NT2/D1 (cell line): ENCODE results near the gene BMAL1.

Experiments used
- SUZ12 ChIP-seq: IDR thresholded peaks from 2 replicates; pipeline ENCODE4 v1.6.1; 2011; ENCODE audit not compliant: insufficient read length, insufficient read depth; ENCODE audit errors: extremely low read depth
- YY1 ChIP-seq: IDR thresholded peaks from 2 replicates; pipeline ENCODE4 v1.6.1; 2011; ENCODE audit not compliant: insufficient read length, insufficient read depth
- ZNF274 ChIP-seq: IDR thresholded peaks from 2 replicates; pipeline ENCODE4 v1.6.1; 2011; ENCODE audit warnings: mild to moderate bottlenecking, low read depth, low read length

GRCh38 chr11:13367115-13367514 is 89.5 kb downstream of the BMAL1 start:
- TF ChIP-seq YY1 (no peak), ZNF274 (no peak), SUZ12 (no peak)
